H1 (cell line): ENCODE measurements around the gene SFR1. TPM values are rescaled to one million over a fixed set of nuclear protein-coding genes. Genes with fewer than 3 reads are reported as not detected.

Experiments
- CTCF ChIA-PET: fragments of 300-600 bp; sonication (Branson Sonifier 250); formaldehyde crosslinking; loops from one replicate; lab custom pipeline; 2021; ENCODE audit not compliant: partially characterized antibody; lab: Charles Lee
- POLR2A ChIA-PET: fragments of 300-600 bp; sonication (Branson Sonifier 250); formaldehyde crosslinking; loops from one replicate; lab custom pipeline; 2021; ENCODE audit warnings: inconsistent platforms; ENCODE audit not compliant: partially characterized antibody; lab: Charles Lee
- DNase-seq, 2 experiments: peaks; one replicate each; pipeline versions ENCODE4 v3.0.0 to v3.0.0-alpha.2; 2010 to 2022; ENCODE audit warnings: low spot score in 2 of 2, low read depth in 1 of 2, mixed read lengths in 1 of 2
- FAIRE-seq: peaks from 2 replicates; lab custom pipeline; 2011; peaks lifted over from hg19 to GRCh38; lab: Jason Lieb, UNC
- H2AFZ ChIP-seq: 2 replicates; pipeline ENCODE4 v1.8.1; 2012; ENCODE audit warnings: low read length, inconsistent platforms
- H2AK5ac ChIP-seq: 2 replicates; pipeline ENCODE4 v1.6.1; 2013; ENCODE audit warnings: low read depth, low read length
- H2BK120ac ChIP-seq: replicated peaks from 2 replicates; pipeline ENCODE3; 2013; ENCODE audit warnings: low read depth, low read length, inconsistent platforms
- H2BK12ac ChIP-seq: 2 replicates; pipeline ENCODE4 v1.6.1; 2013; ENCODE audit warnings: low read depth, low read length
- H2BK15ac ChIP-seq: 2 replicates; pipeline ENCODE4 v1.6.1; 2013; ENCODE audit warnings: low read length
- H2BK20ac ChIP-seq: 2 replicates; pipeline ENCODE4 v1.6.1; 2013; ENCODE audit warnings: low read length
- H2BK5ac ChIP-seq: 2 replicates; pipeline ENCODE4 v1.6.1; 2013; ENCODE audit warnings: low read depth, low read length
- H3K14ac ChIP-seq: 2 replicates; pipeline ENCODE4 v1.6.1; 2013; ENCODE audit warnings: inconsistent platforms; ENCODE audit not compliant: insufficient read length
- H3K18ac ChIP-seq: 2 replicates; pipeline ENCODE4 v1.6.1; 2013; ENCODE audit warnings: low read length; ENCODE audit errors: extremely low read depth
- H3K23ac ChIP-seq: 2 replicates; pipeline ENCODE4 v1.6.1; 2013; ENCODE audit warnings: inconsistent platforms; ENCODE audit not compliant: insufficient read length
- H3K23me2 ChIP-seq: 2 replicates; pipeline ENCODE4 v1.6.1; 2013; ENCODE audit warnings: low read depth, low read length
- H3K27ac ChIP-seq: 2 replicates; pipeline ENCODE4 v1.6.1; 2011; ENCODE audit warnings: low read depth, low read length, inconsistent platforms
- H3K27me3 ChIP-seq, 4 experiments: replicated peaks in 1 of 4; 1 replicate in 1 of 4; 2 replicates in 3 of 4; pipeline versions ENCODE4 v1.6.1 to v1.8.1; 2011 to 2013; ENCODE audit warnings: low read length in 3 of 4, mild to moderate bottlenecking in 3 of 4, inconsistent platforms in 2 of 4, mixed read lengths in 2 of 4, moderate library complexity in 1 of 4; ENCODE audit not compliant: control insufficient read depth in 3 of 4, insufficient read depth in 3 of 4; ENCODE audit errors: extremely low read depth in 1 of 4
- H3K36me3 ChIP-seq, 4 experiments: 2 replicates each; pipeline versions ENCODE4 v1.6.1 to v1.8.1; 2011 to 2013; ENCODE audit warnings: mild to moderate bottlenecking in 4 of 4, low read length in 3 of 4, moderate library complexity in 2 of 4, control low read depth in 1 of 4, inconsistent platforms in 1 of 4; ENCODE audit not compliant: insufficient read depth in 4 of 4, control insufficient read depth in 2 of 4
- H3K4ac ChIP-seq: replicated peaks from 2 replicates; pipeline ENCODE3; 2013; ENCODE audit warnings: low read length, low read depth, mixed read lengths, inconsistent platforms; ENCODE audit not compliant: insufficient read length
- H3K4me1 ChIP-seq, 4 experiments: replicated peaks in 1 of 4; 1 replicate in 1 of 4; 2 replicates in 3 of 4; pipeline versions ENCODE4 v1.6.1 to v1.8.1; 2011 to 2013; ENCODE audit warnings: low read length in 3 of 4, inconsistent platforms in 2 of 4, mixed read lengths in 1 of 4; ENCODE audit not compliant: insufficient read depth in 4 of 4, control insufficient read depth in 3 of 4
- H3K4me2 ChIP-seq, 2 experiments: 2 replicates each; pipeline versions ENCODE4 v1.6.1 to v1.8.1; 2011 to 2013; ENCODE audit warnings: low read depth in 2 of 2, low read length in 2 of 2, control low read depth in 1 of 2, inconsistent platforms in 1 of 2, mild to moderate bottlenecking in 1 of 2; ENCODE audit not compliant: insufficient read depth in 1 of 2
- H3K4me3 ChIP-seq, 4 experiments: fragments of 200-600, 300-600 bp in 1 of 4; sonication (generic), shearing (Covaris generic), sonication (Bioruptor Twin) in 1 of 4; 2 replicates each; pipeline versions ENCODE4 v1.5.1 to v1.8.1; 2011 to 2016; ENCODE audit warnings: low read length in 4 of 4, low read depth in 3 of 4, control low read depth in 2 of 4, inconsistent platforms in 2 of 4, mild to moderate bottlenecking in 2 of 4, mixed read lengths in 1 of 4, moderate library complexity in 1 of 4; ENCODE audit not compliant: insufficient read depth in 2 of 4; ENCODE audit errors: extremely low read depth in 1 of 4
- H3K56ac ChIP-seq: replicated peaks from 2 replicates; pipeline ENCODE3; 2013; ENCODE audit warnings: low read depth, mild to moderate bottlenecking, mixed read lengths, low read length, inconsistent platforms; ENCODE audit not compliant: insufficient read length
- H3K79me1 ChIP-seq: 2 replicates; pipeline ENCODE4 v1.6.1; 2013; ENCODE audit warnings: low read depth, low read length, control low read depth
- H3K79me2 ChIP-seq, 2 experiments: 2 replicates each; pipeline versions ENCODE4 v1.6.1 to v1.8.1; 2012 to 2013; ENCODE audit warnings: low read length in 2 of 2, mild to moderate bottlenecking in 2 of 2, inconsistent platforms in 1 of 2; ENCODE audit not compliant: insufficient read depth in 2 of 2, control insufficient read depth in 1 of 2
- H3K9ac ChIP-seq, 4 experiments: replicated peaks in 1 of 4; 1 replicate in 1 of 4; 2 replicates in 3 of 4; pipeline versions ENCODE4 v1.6.1 to v1.8.1; 2011 to 2013; ENCODE audit warnings: low read depth in 3 of 4, low read length in 3 of 4, control low read depth in 2 of 4, mild to moderate bottlenecking in 2 of 4, moderate library complexity in 2 of 4, inconsistent platforms in 1 of 4; ENCODE audit errors: extremely low read depth in 1 of 4
- H3K9me3 ChIP-seq, 2 experiments: 2 replicates each; pipeline versions ENCODE4 v1.6.1 to v1.8.1; 2012 to 2013; ENCODE audit warnings: mild to moderate bottlenecking in 2 of 2, moderate library complexity in 2 of 2, control low read depth in 1 of 2, inconsistent platforms in 1 of 2, low read depth in 1 of 2, low read length in 1 of 2, mixed read lengths in 1 of 2; ENCODE audit not compliant: insufficient read depth in 2 of 2
- H4K20me1 ChIP-seq, 2 experiments: replicated peaks in 1 of 2; 2 replicates each; pipeline versions ENCODE3 to v1.8.1; 2011 to 2013; ENCODE audit warnings: inconsistent platforms in 2 of 2, low read length in 2 of 2, mild to moderate bottlenecking in 1 of 2; ENCODE audit not compliant: insufficient read depth in 2 of 2, control insufficient read depth in 1 of 2
- H4K5ac ChIP-seq: 2 replicates; pipeline ENCODE4 v1.6.1; 2013; ENCODE audit warnings: low read length, low read depth, mixed read lengths, inconsistent platforms; ENCODE audit not compliant: insufficient read length
- H4K8ac ChIP-seq: 2 replicates; pipeline ENCODE4 v1.8.0; 2013; ENCODE audit warnings: mild to moderate bottlenecking, moderate library complexity, low read length, inconsistent platforms; ENCODE audit not compliant: insufficient read depth; ENCODE audit errors: extremely low read depth
- H4K91ac ChIP-seq: replicated peaks from 2 replicates; pipeline ENCODE3; 2013; ENCODE audit warnings: low read length, mixed read lengths, inconsistent platforms; ENCODE audit not compliant: insufficient read length
- CBX5 ChIP-seq: fragments of 300-800, 300-1000 bp; sonication (generic); IDR thresholded peaks from 2 replicates; pipeline ENCODE4 v1.7.1; 2016; ENCODE audit warnings: antibody characterized with exemption, low read length, low read depth
- CBX8 ChIP-seq: fragments of 300-800, 300-1000 bp; sonication (generic); IDR thresholded peaks from 2 replicates; pipeline ENCODE4 v1.7.1; 2016; ENCODE audit warnings: low read depth, low read length, borderline replicate concordance
- E2F6 ChIP-seq: IDR thresholded peaks from 2 replicates; pipeline ENCODE4 v1.6.1; 2012; ENCODE audit warnings: inconsistent platforms
- HDAC2 ChIP-seq, 2 experiments: fragments of 300-600 bp in 1 of 2; sonication (generic) in 1 of 2; IDR thresholded peaks; 2 replicates each; pipeline ENCODE4 v1.6.1; 2011 to 2012; ENCODE audit warnings: low read depth in 2 of 2, low read length in 2 of 2, mild to moderate bottlenecking in 2 of 2, moderate library complexity in 2 of 2, borderline replicate concordance in 1 of 2, inconsistent platforms in 1 of 2
- USF2 ChIP-seq: IDR thresholded peaks from 2 replicates; pipeline ENCODE4 v1.6.1; 2011; ENCODE audit warnings: low read length, improper control_type of control experiment
- WGBS, 2 experiments: shearing (Covaris generic) in 1 of 2; methylation state at CpG; one replicate each; pipeline versions ENCODE4 v1.1.6 to v1.1.7; 2013 to 2015; ENCODE audit warnings: low lambda C conversion rate in 2 of 2, mixed read lengths in 2 of 2, inconsistent platforms in 1 of 2, low coverage in 1 of 2, missing lambda C conversion rate in 1 of 2; ENCODE audit not compliant: insufficient replicate concordance in 2 of 2, insufficient coverage in 1 of 2, insufficient read length in 1 of 2; ENCODE audit errors: extremely low coverage in 1 of 2, missing lambda C conversion rate in 1 of 2; 5-methylcytosine and 5-hydroxymethylcytosine counted together
- polyA plus RNA-seq, 7 experiments: library from polyadenylated mRNA; depleted of rRNA in 3 of 7; stranded (reverse) in 5 of 7; unstranded in 2 of 7; fragments of >200 nt in 5 of 7; fragments of 200-250 nt in 2 of 7; gene quantifications; 1 replicate in 5 of 7; 2 replicates in 1 of 7; 4 replicates in 1 of 7; pipeline versions ENCODE4 v1.2.1 to v1.2.3, GENCODE V29; 2011 to 2013; ENCODE audit warnings: missing spikeins in 2 of 7, mixed read lengths in 2 of 7
- total RNA-seq: library from RNA; stranded (reverse); fragmentation: NEBNext Ultra II Directional; extraction: Animal tissue kit (Norgen Biotek cat#: 25700); gene quantifications from 2 replicates; pipeline ENCODE4 v1.2.1, GENCODE V29; 2021

Gene SFR1
- total and polyA plus RNA-seq, 2 of the 8 experiments (the other 6 are each of a cell fraction or from before 2014, with no cell fraction given): 3.4 to 7.7 TPM

GRCh38 chr10:104099269-104099668 is 22.7 kb upstream of the SFR1 start:
- H2AK5ac ChIP-seq: no peak overlapping the region
- no peak overlapping the region for H2BK12ac ChIP-seq
- no peak overlapping the region for H4K8ac ChIP-seq
- WGBS, 2 experiments: 84% methylated on average over 3 of the region's 3 CpGs; no CpG with 5 or more reads in 1 of the 2 experiments
- no peak overlapping the region for H3K4me2 ChIP-seq
- H2AFZ ChIP-seq: no peak overlapping the region
- no peak overlapping the region for H3K56ac ChIP-seq
- H3K27me3 ChIP-seq: no peaks in the 10 kb centered on the region
- no peak overlapping the region for H3K18ac ChIP-seq
- no peak for DNase-seq
- no peaks in the 10 kb centered on the region for H3K4me1 ChIP-seq
- peaks cover 8 to 9% of the 10 kb centered on the region in 2 experiments; a peak in 3 of 4 replicates for H3K9me3 ChIP-seq
- POLR2A ChIA-PET: interaction anchor here (1.1 kb wide), 1 partner anchor 22 kb away, joined by 3 read pairs; the partner anchor contains the start of gene SFR1
- TF ChIP-seq CBX5 (no peak), HDAC2 (IDR thresholded peaks at IDR 0.05; ENCODE audit: borderline replicate concordance in 1 of 2, low read depth in 2 of 2, low read length in 2 of 2) (no peak), CBX8 (no peak), USF2 (no peak), E2F6 (no peak)
- TF ChIP-seq, all 59 proteins: peak for 0
- Histone ChIP-seq H4K5ac (no peak overlapping the region), H3K14ac (no peak overlapping the region), H3K4ac (no peak overlapping the region), H3K23me2 (no peaks in the 10 kb centered on the region), H3K9ac (no peak overlapping the region), H2BK15ac (no peak overlapping the region), H3K27ac (no peak overlapping the region), H3K79me1 (no peaks in the 10 kb centered on the region), H3K4me3 (no peak overlapping the region), H2BK20ac (no peak overlapping the region), H3K79me2 (no peaks in the 10 kb centered on the region), H2BK5ac (no peak overlapping the region), H4K20me1 (no peaks in the 10 kb centered on the region), H3K23ac (no peak overlapping the region), H2BK120ac (no peak overlapping the region), H4K91ac (no peak overlapping the region), H3K36me3 (no peaks in the 10 kb centered on the region)
- no peak for FAIRE-seq
- CTCF ChIA-PET: interaction anchor here (1.0 to 1.3 kb wide), 3 partner anchors 10 to 43 kb away, joined by 3 to 6 read pairs (median 5); no protein-coding TSS in a partner anchor
